K562 (cell line): ENCODE data around the gene RAB24. TPM values are rescaled to one million over a fixed set of nuclear protein-coding genes. Genes with fewer than 3 reads are reported as not detected.

Source experiments
- CTCFL ChIP-seq: IDR thresholded peaks from 2 replicates; pipeline ENCODE4 v1.6.1; 2011; ENCODE audit warnings: borderline replicate concordance, low read depth, mild to moderate bottlenecking, moderate library complexity, low read length; ENCODE audit not compliant: insufficient read depth, poor library complexity, severe bottlenecking
- GABPA ChIP-seq: fragments of 200-800 bp; sonication (Bioruptor generic); conservative IDR thresholded peaks from 2 replicates; pipeline ENCODE4 v1.6.1; 2016; ENCODE audit warnings: low read depth, missing genetic modification characterization, missing compliant biosample characterization
- HMGN3 ChIP-seq: IDR thresholded peaks from 2 replicates; pipeline ENCODE4 v1.6.1; 2011; ENCODE audit warnings: borderline replicate concordance, low read depth, mild to moderate bottlenecking, mixed read lengths, low read length; ENCODE audit not compliant: insufficient read length; ENCODE audit errors: extremely low read depth
- ILK ChIP-seq: fragments of 450-650 bp; IDR thresholded peaks from 2 replicates; pipeline ENCODE4 v1.6.1; 2016; ENCODE audit warnings: missing genetic modification characterization, low read depth, mild to moderate bottlenecking, missing compliant biosample characterization, moderate library complexity, borderline replicate concordance
- KDM5B ChIP-seq: fragments of 200-600 bp; sonication (generic); IDR thresholded peaks from 2 replicates; pipeline ENCODE4 v1.6.1; 2012; ENCODE audit warnings: low read depth, mild to moderate bottlenecking, moderate library complexity, low read length, control low read depth, inconsistent platforms; ENCODE audit not compliant: insufficient replicate concordance
- LCOR ChIP-seq: sonication (generic); formaldehyde crosslinking; IDR thresholded peaks from 2 replicates; pipeline ENCODE4 v1.8.0; 2022; ENCODE audit warnings: mild to moderate bottlenecking, missing genetic modification reagents
- MYC ChIP-seq, 2 experiments: fragments of 250-450 bp in 1 of 2; sonication (Bioruptor Pico) in 1 of 2; IDR thresholded peaks; 2 replicates each; pipeline versions ENCODE4 v1.5.1 to v1.6.1; 2012 to 2021; ENCODE audit warnings: low read depth in 2 of 2, borderline replicate concordance in 1 of 2, improper control_type of control experiment in 1 of 2, low read length in 1 of 2, mild to moderate bottlenecking in 1 of 2, moderate library complexity in 1 of 2
- MYNN ChIP-seq, 2 experiments: sonication (generic); formaldehyde crosslinking in 1 of 2; IDR thresholded peaks; 2 replicates each; pipeline versions ENCODE4 v1.5.0 to v1.6.1; 2016 to 2020; ENCODE audit warnings: antibody characterized with exemption in 1 of 2, missing genetic modification reagents in 1 of 2
- SUPT5H ChIP-seq: fragments of 450-650 bp; IDR thresholded peaks from 2 replicates; pipeline ENCODE4 v1.6.1; 2016
- TRIM28 ChIP-seq: fragments of 450-650 bp; IDR thresholded peaks from 2 replicates; pipeline ENCODE4 v1.6.1; 2017
- ZNF175 ChIP-seq: fragments of 200-800 bp; sonication (Bioruptor generic); IDR thresholded peaks from 2 replicates; pipeline ENCODE4 v1.6.1; 2016; ENCODE audit warnings: low read depth, mild to moderate bottlenecking, missing genetic modification characterization, missing compliant biosample characterization
- ZNF668 ChIP-seq: fragments of 250-450 bp; sonication (Bioruptor Pico); IDR thresholded peaks from 2 replicates; pipeline ENCODE4 v1.8.0; 2022; ENCODE audit warnings: mild to moderate bottlenecking, inconsistent platforms
- polyA plus RNA-seq, 8 experiments: library from polyadenylated mRNA; depleted of rRNA in 4 of 8; stranded (reverse) in 5 of 8; unstranded in 3 of 8; fragments of >200 nt; fragmentation: Nextera tagmentation in 2 of 8; fragmentation: Illumina TruSeq in 1 of 8; extraction: Ambion mirVana in 2 of 8; extraction: Trizol in 1 of 8; gene quantifications; 2 replicates each; pipeline versions ENCODE4 v1.2.1 to v1.2.3, GENCODE V29; 2011 to 2014; ENCODE audit warnings: inconsistent platforms in 1 of 8, missing spikeins in 1 of 8
- total RNA-seq, 7 experiments: library from RNA; depleted of rRNA in 6 of 7; stranded (reverse); fragments of >200 nt in 6 of 7; fragmentation: Illumina TruSeq in 2 of 7; extraction: Trizol in 2 of 7; gene quantifications; 2 replicates each; pipeline versions ENCODE4 v1.2.1 to v1.2.3, GENCODE V29; 2011 to 2021; ENCODE audit warnings: low replicate concordance in 1 of 7
- TF ChIP-seq, protein P1 (sequence below): fragments of 450-650 bp; IDR thresholded peaks from 2 replicates; pipeline ENCODE4 v1.6.1; 2016; ENCODE audit warnings: mild to moderate bottlenecking
- TF ChIP-seq, protein P2 (sequence below): IDR thresholded peaks from 2 replicates; pipeline ENCODE4 v1.6.1; 2016; ENCODE audit warnings: missing genetic modification characterization, missing compliant biosample characterization
- TF ChIP-seq, protein P3 (sequence below), 2 experiments: fragments of 450-650 bp in 1 of 2; IDR thresholded peaks; 2 replicates each; pipeline ENCODE4 v1.6.1; 2011 to 2017; ENCODE audit warnings: low read depth in 2 of 2, antibody characterized with exemption in 1 of 2, borderline replicate concordance in 1 of 2, low read length in 1 of 2, mild to moderate bottlenecking in 1 of 2, mixed read lengths in 1 of 2; ENCODE audit not compliant: control insufficient read depth in 1 of 2

The RAB24 gene
- total and polyA plus RNA-seq, 9 of the 15 experiments (the other 6 are each of a cell fraction or from before 2014, with no cell fraction given) = 13.9 to 107 (median 34.8) TPM

GRCh38 chr5:177306674-177307543, 3.4 kb upstream of the RAB24 start (continued):
- TF ChIP-seq, protein P1, sequence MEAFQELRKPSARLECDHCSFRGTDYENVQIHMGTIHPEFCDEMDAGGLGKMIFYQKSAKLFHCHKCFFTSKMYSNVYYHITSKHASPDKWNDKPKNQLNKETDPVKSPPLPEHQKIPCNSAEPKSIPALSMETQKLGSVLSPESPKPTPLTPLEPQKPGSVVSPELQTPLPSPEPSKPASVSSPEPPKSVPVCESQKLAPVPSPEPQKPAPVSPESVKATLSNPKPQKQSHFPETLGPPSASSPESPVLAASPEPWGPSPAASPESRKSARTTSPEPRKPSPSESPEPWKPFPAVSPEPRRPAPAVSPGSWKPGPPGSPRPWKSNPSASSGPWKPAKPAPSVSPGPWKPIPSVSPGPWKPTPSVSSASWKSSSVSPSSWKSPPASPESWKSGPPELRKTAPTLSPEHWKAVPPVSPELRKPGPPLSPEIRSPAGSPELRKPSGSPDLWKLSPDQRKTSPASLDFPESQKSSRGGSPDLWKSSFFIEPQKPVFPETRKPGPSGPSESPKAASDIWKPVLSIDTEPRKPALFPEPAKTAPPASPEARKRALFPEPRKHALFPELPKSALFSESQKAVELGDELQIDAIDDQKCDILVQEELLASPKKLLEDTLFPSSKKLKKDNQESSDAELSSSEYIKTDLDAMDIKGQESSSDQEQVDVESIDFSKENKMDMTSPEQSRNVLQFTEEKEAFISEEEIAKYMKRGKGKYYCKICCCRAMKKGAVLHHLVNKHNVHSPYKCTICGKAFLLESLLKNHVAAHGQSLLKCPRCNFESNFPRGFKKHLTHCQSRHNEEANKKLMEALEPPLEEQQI = no peak
- TF ChIP-seq GABPA (no peak), ZNF175 (CRISPR knock-in tag) (no peak), MYC (IDR thresholded peaks at IDR 0.05; ENCODE audit: low read depth, low read length) (no peak), MYC (CRISPR knock-in tag; IDR thresholded peaks at IDR 0.05; ENCODE audit: borderline replicate concordance, low read depth) (peak; percentile 36; the same call in 1 of the 2 replicates), ZNF668 (CRISPR knock-in tag) (no peak), HMGN3 (peak; percentile 8), SUPT5H (peak; percentile 73), TRIM28 (no peak), MYNN (IDR thresholded peaks at IDR 0.05) (peak; percentile 27; the same call in 1 of the 2 replicates), MYNN (CRISPR knock-in tag; IDR thresholded peaks at IDR 0.05) (no peak), LCOR (CRISPR knock-in tag) (no peak), CTCFL (peak; percentile 1), KDM5B (peak; percentile 12), ILK (no peak)
- TF ChIP-seq, protein P2, sequence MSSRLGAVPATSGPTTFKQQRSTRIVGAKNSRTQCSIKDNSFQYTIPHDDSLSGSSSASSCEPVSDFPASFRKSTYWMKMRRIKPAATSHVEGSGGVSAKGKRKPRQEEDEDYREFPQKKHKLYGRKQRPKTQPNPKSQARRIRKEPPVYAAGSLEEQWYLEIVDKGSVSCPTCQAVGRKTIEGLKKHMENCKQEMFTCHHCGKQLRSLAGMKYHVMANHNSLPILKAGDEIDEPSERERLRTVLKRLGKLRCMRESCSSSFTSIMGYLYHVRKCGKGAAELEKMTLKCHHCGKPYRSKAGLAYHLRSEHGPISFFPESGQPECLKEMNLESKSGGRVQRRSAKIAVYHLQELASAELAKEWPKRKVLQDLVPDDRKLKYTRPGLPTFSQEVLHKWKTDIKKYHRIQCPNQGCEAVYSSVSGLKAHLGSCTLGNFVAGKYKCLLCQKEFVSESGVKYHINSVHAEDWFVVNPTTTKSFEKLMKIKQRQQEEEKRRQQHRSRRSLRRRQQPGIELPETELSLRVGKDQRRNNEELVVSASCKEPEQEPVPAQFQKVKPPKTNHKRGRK (tag) = no peak
- TF ChIP-seq, protein P3, sequence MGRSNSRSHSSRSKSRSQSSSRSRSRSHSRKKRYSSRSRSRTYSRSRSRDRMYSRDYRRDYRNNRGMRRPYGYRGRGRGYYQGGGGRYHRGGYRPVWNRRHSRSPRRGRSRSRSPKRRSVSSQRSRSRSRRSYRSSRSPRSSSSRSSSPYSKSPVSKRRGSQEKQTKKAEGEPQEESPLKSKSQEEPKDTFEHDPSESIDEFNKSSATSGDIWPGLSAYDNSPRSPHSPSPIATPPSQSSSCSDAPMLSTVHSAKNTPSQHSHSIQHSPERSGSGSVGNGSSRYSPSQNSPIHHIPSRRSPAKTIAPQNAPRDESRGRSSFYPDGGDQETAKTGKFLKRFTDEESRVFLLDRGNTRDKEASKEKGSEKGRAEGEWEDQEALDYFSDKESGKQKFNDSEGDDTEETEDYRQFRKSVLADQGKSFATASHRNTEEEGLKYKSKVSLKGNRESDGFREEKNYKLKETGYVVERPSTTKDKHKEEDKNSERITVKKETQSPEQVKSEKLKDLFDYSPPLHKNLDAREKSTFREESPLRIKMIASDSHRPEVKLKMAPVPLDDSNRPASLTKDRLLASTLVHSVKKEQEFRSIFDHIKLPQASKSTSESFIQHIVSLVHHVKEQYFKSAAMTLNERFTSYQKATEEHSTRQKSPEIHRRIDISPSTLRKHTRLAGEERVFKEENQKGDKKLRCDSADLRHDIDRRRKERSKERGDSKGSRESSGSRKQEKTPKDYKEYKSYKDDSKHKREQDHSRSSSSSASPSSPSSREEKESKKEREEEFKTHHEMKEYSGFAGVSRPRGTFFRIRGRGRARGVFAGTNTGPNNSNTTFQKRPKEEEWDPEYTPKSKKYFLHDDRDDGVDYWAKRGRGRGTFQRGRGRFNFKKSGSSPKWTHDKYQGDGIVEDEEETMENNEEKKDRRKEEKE (IDR thresholded peaks at IDR 0.05; ENCODE audit: borderline replicate concordance in 1 of 2, control insufficient read depth in 1 of 2, low read depth in 2 of 2, low read length in 1 of 2) = no peak
